Stimulated activated memory B cell treated with anti-CD40 and anti-IgM and Interleukin-4, amounts not matched to agents 10 μg/mL and 1 μg/mL and 100 μg/mL, for 72 hours (primary cell): ENCODE measurements around the gene PCED1B.
"Not testable (repeated sequence)": the region's sequence is repeated elsewhere in the genome, so short reads cannot be mapped to it uniquely, and the experiment has no call there.

ENCODE experiments used
- ATAC-seq: fragments of 150-1000 bp; cut with Tn5 transposase; 2 replicates; pipeline ENCODE4 v1.10.0; 2021
- H3K27ac Mint-ChIP-seq: one replicate; pipeline ENCODE4 v1.8.0; 2022; ENCODE audit warnings: mild to moderate bottlenecking, mixed read lengths
- H3K27me3 Mint-ChIP-seq: one replicate; pipeline ENCODE4 v1.8.0; 2022; ENCODE audit warnings: mixed read lengths
- H3K36me3 Mint-ChIP-seq: one replicate; pipeline ENCODE4 v1.8.0; 2022; ENCODE audit warnings: mixed read lengths
- H3K4me1 Mint-ChIP-seq: one replicate; pipeline ENCODE4 v1.8.0; 2022; ENCODE audit warnings: mixed read lengths
- H3K4me3 Mint-ChIP-seq: one replicate; pipeline ENCODE4 v1.8.0; 2022; ENCODE audit warnings: mild to moderate bottlenecking, moderate library complexity, mixed read lengths
- H3K9me3 Mint-ChIP-seq: one replicate; pipeline ENCODE4 v1.8.0; 2022; ENCODE audit warnings: mixed read lengths

The PCED1B gene

GRCh38 chr12:47206450-47207339 is 127.3 kb downstream of the PCED1B start:
- Mint-ChIP-seq H3K36me3 (peaks cover 47% of the 10 kb centered on the region), H3K4me3 (peak overlapping the region; percentile 41), H3K27me3 (no peaks in the 10 kb centered on the region), H3K27ac (peak overlapping the region; percentile 80), H3K9me3 (no peaks in the 10 kb centered on the region), H3K4me1 (peaks cover 69% of the 10 kb centered on the region)
- ATAC-seq, result no peak

GRCh38 chr12:47207340-47207717 is 127.9 kb downstream of the PCED1B start:
- H3K27ac Mint-ChIP-seq, result peak overlapping the region; percentile 80
- no peaks in the 10 kb centered on the region for H3K27me3 Mint-ChIP-seq
- peak; percentile 92 for ATAC-seq
- H3K4me1 Mint-ChIP-seq, result peaks cover 76% of the 10 kb centered on the region
- peaks cover 52% of the 10 kb centered on the region for H3K36me3 Mint-ChIP-seq
- no peaks in the 10 kb centered on the region for H3K9me3 Mint-ChIP-seq
- H3K4me3 Mint-ChIP-seq, result peak overlapping the region; percentile 41

- peak; percentile 90 for ATAC-seq
- peak overlapping the region; percentile 30 for H3K4me3 Mint-ChIP-seq
Observed at GRCh38 chr12:47207829-47208248, 128.4 kb downstream of the PCED1B start.

GRCh38 chr12:47209014-47209413 is 129.6 kb downstream of the PCED1B start:
- Mint-ChIP-seq H3K27ac (peak overlapping the region; percentile 80), H3K27me3 (no peaks in the 10 kb centered on the region), H3K36me3 (peaks cover 47% of the 10 kb centered on the region), H3K4me1 (peaks cover 84% of the 10 kb centered on the region), H3K4me3 (peak overlapping the region; percentile 31), H3K9me3 (no peaks in the 10 kb centered on the region)
- ATAC-seq, result no peak

More at GRCh38 chr12:47207829-47208248, 128.4 kb downstream of the PCED1B start:
- peaks cover 52% of the 10 kb centered on the region for H3K36me3 Mint-ChIP-seq
- H3K27me3 Mint-ChIP-seq, result no peaks in the 10 kb centered on the region
- peaks cover 78% of the 10 kb centered on the region for H3K4me1 Mint-ChIP-seq
- H3K27ac Mint-ChIP-seq, result peak overlapping the region; percentile 80
- no peaks in the 10 kb centered on the region for H3K9me3 Mint-ChIP-seq

- no peak overlapping the region for H3K4me3 Mint-ChIP-seq
- peak overlapping the region; percentile 61 for H3K27ac Mint-ChIP-seq
- ATAC-seq, result no peak
- H3K9me3 Mint-ChIP-seq, result no peaks in the 10 kb centered on the region
- no peaks in the 10 kb centered on the region for H3K27me3 Mint-ChIP-seq
- H3K36me3 Mint-ChIP-seq, result peaks cover 40% of the 10 kb centered on the region
- peaks cover 79% of the 10 kb centered on the region for H3K4me1 Mint-ChIP-seq
Observed at GRCh38 chr12:47210776-47211175, 131.4 kb downstream of the PCED1B start.

- Mint-ChIP-seq H3K4me3 (no peak overlapping the region), H3K36me3 (peaks cover 45% of the 10 kb centered on the region), H3K4me1 (peaks cover 66% of the 10 kb centered on the region), H3K27ac (peak overlapping the region; percentile 100), H3K9me3 (no peaks in the 10 kb centered on the region), H3K27me3 (no peaks in the 10 kb centered on the region)
- ATAC-seq, result no peak
Observed at GRCh38 chr12:47212701-47213039, 133.2 kb downstream of the PCED1B start.

GRCh38 chr12:47213396-47213795 is 134.0 kb downstream of the PCED1B start:
- peaks cover 52% of the 10 kb centered on the region for H3K36me3 Mint-ChIP-seq
- peaks cover 66% of the 10 kb centered on the region for H3K4me1 Mint-ChIP-seq
- peak overlapping the region; percentile 89 for H3K4me3 Mint-ChIP-seq
- peak overlapping the region; percentile 100 for H3K27ac Mint-ChIP-seq
- ATAC-seq, result no peak
- H3K27me3 Mint-ChIP-seq, result no peaks in the 10 kb centered on the region
- no peaks in the 10 kb centered on the region for H3K9me3 Mint-ChIP-seq

- Mint-ChIP-seq H3K36me3 (peaks cover 48% of the 10 kb centered on the region), H3K4me3 (peak overlapping the region; percentile 89), H3K4me1 (peaks cover 60% of the 10 kb centered on the region), H3K27ac (peak overlapping the region; percentile 100), H3K9me3 (no peaks in the 10 kb centered on the region), H3K27me3 (no peaks in the 10 kb centered on the region)
- ATAC-seq, result no peak
Observed at GRCh38 chr12:47214001-47214619, 134.7 kb downstream of the PCED1B start.

- no peaks in the 10 kb centered on the region for H3K9me3 Mint-ChIP-seq
- peaks cover 60% of the 10 kb centered on the region for H3K4me1 Mint-ChIP-seq
Observed at GRCh38 chr12:47214771-47215170, 135.3 kb downstream of the PCED1B start.

GRCh38 chr12:47216150-47216677 is 136.8 kb downstream of the PCED1B start:
- ATAC-seq, result peak; percentile 93
- peaks cover 51% of the 10 kb centered on the region for H3K36me3 Mint-ChIP-seq
- peak overlapping the region; percentile 100 for H3K27ac Mint-ChIP-seq
- H3K4me3 Mint-ChIP-seq, result peak overlapping the region; percentile 99
- H3K9me3 Mint-ChIP-seq, result no peaks in the 10 kb centered on the region
- H3K4me1 Mint-ChIP-seq, result peaks cover 60% of the 10 kb centered on the region
- H3K27me3 Mint-ChIP-seq, result no peaks in the 10 kb centered on the region

More at GRCh38 chr12:47214771-47215170, 135.3 kb downstream of the PCED1B start:
- Mint-ChIP-seq H3K4me3 (peak overlapping the region; percentile 99), H3K27ac (peak overlapping the region; percentile 100), H3K36me3 (peaks cover 46% of the 10 kb centered on the region), H3K27me3 (no peaks in the 10 kb centered on the region)
- no peak for ATAC-seq

GRCh38 chr12:47217595-47217869 is 138.1 kb downstream of the PCED1B start:
- peaks cover 50% of the 10 kb centered on the region for H3K36me3 Mint-ChIP-seq
- not testable (repeated sequence) for H3K27me3 Mint-ChIP-seq, ATAC-seq, H3K9me3 Mint-ChIP-seq
- peak overlapping the region; percentile 100 for H3K27ac Mint-ChIP-seq
- H3K4me3 Mint-ChIP-seq, result peak overlapping the region; percentile 99
- H3K4me1 Mint-ChIP-seq, result peaks cover 57% of the 10 kb centered on the region

- ATAC-seq, result peak; percentile 42
- peaks cover 57% of the 10 kb centered on the region for H3K36me3 Mint-ChIP-seq
- peaks cover 64% of the 10 kb centered on the region for H3K4me1 Mint-ChIP-seq
- H3K9me3 Mint-ChIP-seq, result no peaks in the 10 kb centered on the region
- peak overlapping the region; percentile 100 for H3K27ac Mint-ChIP-seq
- peak overlapping the region; percentile 99 for H3K4me3 Mint-ChIP-seq
- H3K27me3 Mint-ChIP-seq, result no peaks in the 10 kb centered on the region
Observed at GRCh38 chr12:47218191-47218654, 138.8 kb downstream of the PCED1B start.

- H3K36me3 Mint-ChIP-seq, result peaks cover 61% of the 10 kb centered on the region
- ATAC-seq, result no peak
- peaks cover 63% of the 10 kb centered on the region for H3K4me1 Mint-ChIP-seq
- peak overlapping the region; percentile 67 for H3K4me3 Mint-ChIP-seq
- no peaks in the 10 kb centered on the region for H3K27me3 Mint-ChIP-seq
- H3K9me3 Mint-ChIP-seq, result no peaks in the 10 kb centered on the region
- peak overlapping the region; percentile 100 for H3K27ac Mint-ChIP-seq
Observed at GRCh38 chr12:47219243-47219642, 139.8 kb downstream of the PCED1B start.

- ATAC-seq, result no peak
Observed at GRCh38 chr12:47221256-47222023, 142.0 kb downstream of the PCED1B start.

GRCh38 chr12:47222520-47223030 is 143.2 kb downstream of the PCED1B start:
- peak overlapping the region; percentile 74 for H3K4me3 Mint-ChIP-seq
- peaks cover 68% of the 10 kb centered on the region for H3K4me1 Mint-ChIP-seq
- no peaks in the 10 kb centered on the region for H3K9me3 Mint-ChIP-seq
- peak overlapping the region; percentile 88 for H3K27ac Mint-ChIP-seq
- H3K36me3 Mint-ChIP-seq, result peaks cover 63% of the 10 kb centered on the region
- no peak for ATAC-seq
- no peaks in the 10 kb centered on the region for H3K27me3 Mint-ChIP-seq

More at GRCh38 chr12:47221256-47222023, 142.0 kb downstream of the PCED1B start:
- Mint-ChIP-seq H3K4me1 (peaks cover 73% of the 10 kb centered on the region), H3K27ac (no peak overlapping the region), H3K36me3 (peaks cover 62% of the 10 kb centered on the region), H3K27me3 (no peaks in the 10 kb centered on the region), H3K4me3 (peak overlapping the region; percentile 32), H3K9me3 (no peaks in the 10 kb centered on the region)
